HG03139 (cell line): ENCODE data around the gene AFP.
A peak's percentile ranks its signal among the peaks of the same experiment; 100 is the strongest.

ENCODE experiments used
- ATAC-seq: cut with Tn5 transposase; IDR thresholded peaks from one replicate; pipeline ENCODE4 v1.9.1; 2021; ENCODE audit not compliant: unreplicated experiment

The AFP gene

DNA sequence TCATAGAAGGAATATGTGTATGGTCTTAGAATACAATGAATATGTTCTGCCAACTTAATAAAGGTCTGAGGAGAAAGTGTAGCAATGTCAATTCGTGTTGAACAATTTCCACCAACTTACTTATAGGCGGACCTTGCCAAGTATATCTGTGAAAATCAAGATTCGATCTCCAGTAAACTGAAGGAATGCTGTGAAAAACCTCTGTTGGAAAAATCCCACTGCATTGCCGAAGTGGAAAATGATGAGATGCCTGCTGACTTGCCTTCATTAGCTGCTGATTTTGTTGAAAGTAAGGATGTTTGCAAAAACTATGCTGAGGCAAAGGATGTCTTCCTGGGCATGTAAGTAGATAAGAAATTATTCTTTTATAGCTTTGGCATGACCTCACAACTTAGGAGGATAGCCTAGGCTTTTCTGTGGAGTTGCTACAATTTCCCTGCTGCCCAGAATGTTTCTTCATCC lies 22.7 kb upstream of the AFP start:
- ATAC-seq, result no peak

DNA sequence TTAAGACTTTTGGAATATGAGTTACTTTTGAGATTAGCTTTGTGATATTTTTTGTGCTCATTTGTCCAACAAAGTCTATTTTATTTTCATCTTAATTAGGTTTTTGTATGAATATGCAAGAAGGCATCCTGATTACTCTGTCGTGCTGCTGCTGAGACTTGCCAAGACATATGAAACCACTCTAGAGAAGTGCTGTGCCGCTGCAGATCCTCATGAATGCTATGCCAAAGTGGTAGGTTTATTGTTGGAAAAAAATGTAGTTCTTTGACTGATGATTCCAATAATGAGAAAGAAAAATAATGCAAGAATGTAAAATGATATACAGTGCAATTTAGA lies 21.1 kb upstream of the AFP start:
- no peak for ATAC-seq

DNA sequence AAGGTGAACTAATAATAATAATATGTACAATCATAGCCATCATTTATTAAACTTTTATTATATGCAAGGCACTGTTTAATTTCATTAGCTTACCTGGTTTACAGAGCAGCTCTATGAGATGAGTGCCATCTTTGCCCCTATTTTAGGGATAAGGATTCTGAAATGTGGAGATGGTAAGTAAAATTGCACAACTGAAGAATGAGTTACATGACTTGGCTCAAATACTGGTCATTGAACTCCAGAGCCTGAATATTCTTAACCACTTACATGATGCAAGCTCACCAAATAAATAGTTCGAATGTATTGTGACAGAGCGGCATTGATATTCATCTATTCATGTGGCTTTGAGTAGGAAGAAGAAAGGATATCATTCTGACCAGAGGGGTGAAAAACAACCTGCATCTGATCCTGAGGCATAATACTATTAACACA lies 20.2 kb upstream of the AFP start:
- ATAC-seq, result no peak

DNA sequence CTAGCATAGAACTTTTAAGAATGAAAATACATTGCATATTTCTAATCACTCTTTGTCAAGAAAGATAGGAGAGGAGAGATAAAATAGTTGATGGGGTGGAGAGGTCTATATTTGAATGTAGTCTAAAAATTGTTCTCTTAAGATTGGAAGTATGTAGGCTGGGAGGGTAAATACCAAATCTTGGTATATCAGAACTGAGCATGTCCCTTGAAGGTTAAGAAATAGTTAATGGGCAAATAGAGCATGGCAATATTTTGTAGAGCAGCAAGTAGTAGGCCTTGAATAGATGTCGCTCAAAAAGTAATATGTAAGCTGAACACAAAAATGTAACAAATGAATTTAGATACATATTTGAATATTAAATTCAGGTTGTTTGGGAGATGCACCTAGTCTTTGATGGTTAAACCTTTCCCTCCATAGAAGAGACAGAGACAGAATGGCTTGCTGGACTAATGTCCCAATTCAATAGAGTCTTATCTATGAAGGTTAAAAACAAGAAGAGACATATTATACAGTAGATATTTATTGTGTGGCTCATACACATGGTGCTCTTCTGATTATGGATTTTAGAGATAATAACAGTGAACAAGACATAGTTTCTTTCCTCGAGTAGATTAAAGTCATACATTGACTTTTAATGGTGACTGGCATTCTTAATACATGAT lies 19.5 kb upstream of the AFP start:
- ATAC-seq, result no peak

DNA sequence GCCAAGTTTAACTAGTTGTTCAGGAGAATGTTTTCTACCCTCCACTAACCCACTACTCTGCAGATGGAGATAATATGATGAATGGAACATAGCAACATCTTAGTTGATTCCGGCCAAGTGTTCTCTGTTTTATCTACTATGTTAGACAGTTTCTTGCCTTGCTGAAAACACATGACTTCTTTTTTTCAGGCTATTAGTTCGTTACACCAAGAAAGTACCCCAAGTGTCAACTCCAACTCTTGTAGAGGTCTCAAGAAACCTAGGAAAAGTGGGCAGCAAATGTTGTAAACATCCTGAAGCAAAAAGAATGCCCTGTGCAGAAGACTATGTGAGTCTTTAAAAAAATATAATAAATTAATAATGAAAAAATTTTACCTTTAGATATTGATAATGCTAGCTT lies 18.7 kb upstream of the AFP start:
- no peak for ATAC-seq

DNA sequence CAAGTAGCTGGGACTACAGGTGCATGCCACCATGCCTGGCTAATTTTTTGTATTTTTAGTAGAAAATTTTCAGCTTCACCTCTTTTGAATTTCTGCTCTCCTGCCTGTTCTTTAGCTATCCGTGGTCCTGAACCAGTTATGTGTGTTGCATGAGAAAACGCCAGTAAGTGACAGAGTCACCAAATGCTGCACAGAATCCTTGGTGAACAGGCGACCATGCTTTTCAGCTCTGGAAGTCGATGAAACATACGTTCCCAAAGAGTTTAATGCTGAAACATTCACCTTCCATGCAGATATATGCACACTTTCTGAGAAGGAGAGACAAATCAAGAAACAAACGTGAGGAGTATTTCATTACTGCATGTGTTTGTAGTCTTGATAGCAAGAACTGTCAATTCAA lies 18.0 kb upstream of the AFP start:
- no peak for ATAC-seq

DNA sequence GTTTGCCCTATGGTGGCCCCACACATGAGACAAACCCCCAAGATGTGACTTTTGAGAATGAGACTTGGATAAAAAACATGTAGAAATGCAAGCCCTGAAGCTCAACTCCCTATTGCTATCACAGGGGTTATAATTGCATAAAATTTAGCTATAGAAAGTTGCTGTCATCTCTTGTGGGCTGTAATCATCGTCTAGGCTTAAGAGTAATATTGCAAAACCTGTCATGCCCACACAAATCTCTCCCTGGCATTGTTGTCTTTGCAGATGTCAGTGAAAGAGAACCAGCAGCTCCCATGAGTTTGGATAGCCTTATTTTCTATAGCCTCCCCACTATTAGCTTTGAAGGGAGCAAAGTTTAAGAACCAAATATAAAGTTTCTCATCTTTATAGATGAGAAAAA lies 17.3 kb upstream of the AFP start:
- ATAC-seq, result no peak

DNA sequence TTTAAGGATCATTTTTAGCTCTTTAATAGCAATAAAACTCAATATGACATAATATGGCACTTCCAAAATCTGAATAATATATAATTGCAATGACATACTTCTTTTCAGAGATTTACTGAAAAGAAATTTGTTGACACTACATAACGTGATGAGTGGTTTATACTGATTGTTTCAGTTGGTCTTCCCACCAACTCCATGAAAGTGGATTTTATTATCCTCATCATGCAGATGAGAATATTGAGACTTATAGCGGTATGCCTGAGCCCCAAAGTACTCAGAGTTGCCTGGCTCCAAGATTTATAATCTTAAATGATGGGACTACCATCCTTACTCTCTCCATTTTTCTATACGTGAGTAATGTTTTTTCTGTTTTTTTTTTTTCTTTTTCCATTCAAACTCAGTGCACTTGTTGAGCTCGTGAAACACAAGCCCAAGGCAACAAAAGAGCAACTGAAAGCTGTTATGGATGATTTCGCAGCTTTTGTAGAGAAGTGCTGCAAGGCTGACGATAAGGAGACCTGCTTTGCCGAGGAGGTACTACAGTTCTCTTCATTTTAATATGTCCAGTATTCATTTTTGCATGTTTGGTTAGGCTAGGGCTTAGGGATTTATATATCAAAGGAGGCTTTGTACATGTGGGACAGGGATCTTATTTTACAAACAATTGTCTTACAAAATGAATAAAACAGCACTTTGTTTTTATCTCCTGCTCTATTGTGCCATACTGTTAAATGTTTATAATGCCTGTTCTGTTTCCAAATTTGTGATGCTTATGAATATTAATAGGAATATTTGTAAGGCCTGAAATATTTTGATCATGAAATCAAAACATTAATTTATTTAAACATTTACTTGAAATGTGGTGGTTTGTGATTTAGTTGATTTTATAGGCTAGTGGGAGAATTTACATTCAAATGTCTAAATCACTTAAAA lies 16.6 kb upstream of the AFP start:
- ATAC-seq, result no peak

DNA sequence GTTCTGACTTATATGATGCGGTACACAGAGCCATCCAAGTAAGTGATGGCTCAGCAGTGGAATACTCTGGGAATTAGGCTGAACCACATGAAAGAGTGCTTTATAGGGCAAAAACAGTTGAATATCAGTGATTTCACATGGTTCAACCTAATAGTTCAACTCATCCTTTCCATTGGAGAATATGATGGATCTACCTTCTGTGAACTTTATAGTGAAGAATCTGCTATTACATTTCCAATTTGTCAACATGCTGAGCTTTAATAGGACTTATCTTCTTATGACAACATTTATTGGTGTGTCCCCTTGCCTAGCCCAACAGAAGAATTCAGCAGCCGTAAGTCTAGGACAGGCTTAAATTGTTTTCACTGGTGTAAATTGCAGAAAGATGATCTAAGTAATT lies 15.4 kb upstream of the AFP start:
- ATAC-seq, result no peak

DNA sequence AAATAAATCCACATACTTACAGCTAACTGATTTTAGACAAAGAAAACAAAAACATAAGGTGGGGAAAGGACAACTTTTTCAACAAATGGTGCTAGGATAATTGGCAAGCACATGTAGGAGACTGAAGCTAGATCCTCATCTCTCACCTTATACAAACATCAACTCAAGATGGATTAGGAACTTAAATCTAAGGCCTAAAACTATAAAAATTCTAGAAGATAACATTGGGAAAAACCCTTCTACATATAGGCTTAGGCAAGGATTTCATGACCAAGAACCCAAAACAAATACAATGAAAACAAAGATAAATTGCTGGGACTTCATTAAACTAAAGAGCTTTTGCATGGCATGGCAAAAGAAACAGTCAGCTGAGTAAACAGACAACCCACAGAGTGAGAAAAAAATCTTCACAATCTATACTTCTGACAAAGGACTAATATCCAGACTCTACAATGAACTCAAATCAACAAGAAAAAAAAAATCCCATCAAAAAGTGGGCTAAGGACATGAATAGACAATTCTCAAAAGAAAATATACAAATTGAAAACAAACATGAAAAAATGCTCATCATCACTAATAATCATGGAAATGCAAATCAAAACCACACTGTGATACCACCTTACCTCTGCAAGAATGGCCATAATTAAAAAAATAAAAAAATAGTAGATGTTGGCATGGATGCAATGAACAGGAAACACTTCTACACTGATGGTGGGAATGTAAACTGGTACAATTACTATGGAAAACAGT lies 14.1 kb upstream of the AFP start:
- ATAC-seq, result no peak

DNA sequence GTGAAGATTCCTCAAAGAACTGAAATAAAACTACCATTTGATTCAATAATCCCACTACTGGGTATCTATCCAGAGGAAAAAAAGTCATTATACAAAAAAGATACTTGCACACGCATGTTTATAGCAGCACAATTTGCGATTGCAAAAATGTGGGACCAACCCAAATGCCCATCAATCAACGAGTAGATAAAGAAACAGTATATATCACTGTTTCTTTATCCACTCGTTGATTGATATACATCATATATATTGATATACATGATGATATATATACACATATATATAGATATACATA lies 13.6 kb upstream of the AFP start:
- ATAC-seq, result no peak

DNA sequence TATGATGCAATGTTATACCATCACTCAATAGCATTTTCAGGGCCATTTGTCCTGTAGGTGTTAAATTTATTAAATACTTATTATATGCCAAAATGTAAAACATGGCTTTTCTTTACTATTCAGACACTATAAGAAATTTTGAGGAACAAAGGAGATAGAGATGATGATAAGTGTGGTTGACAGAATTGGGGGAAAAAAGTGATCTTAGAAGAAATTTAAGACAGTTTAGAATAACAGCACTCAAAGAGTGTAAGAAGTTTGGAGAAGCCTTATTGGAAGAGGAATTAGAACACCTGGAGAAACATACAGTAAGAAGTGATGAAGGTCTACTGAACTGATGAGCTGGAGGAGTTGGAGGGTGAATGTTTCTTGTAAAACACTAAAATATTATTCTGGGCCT lies 12.8 kb upstream of the AFP start:
- no peak for ATAC-seq

DNA sequence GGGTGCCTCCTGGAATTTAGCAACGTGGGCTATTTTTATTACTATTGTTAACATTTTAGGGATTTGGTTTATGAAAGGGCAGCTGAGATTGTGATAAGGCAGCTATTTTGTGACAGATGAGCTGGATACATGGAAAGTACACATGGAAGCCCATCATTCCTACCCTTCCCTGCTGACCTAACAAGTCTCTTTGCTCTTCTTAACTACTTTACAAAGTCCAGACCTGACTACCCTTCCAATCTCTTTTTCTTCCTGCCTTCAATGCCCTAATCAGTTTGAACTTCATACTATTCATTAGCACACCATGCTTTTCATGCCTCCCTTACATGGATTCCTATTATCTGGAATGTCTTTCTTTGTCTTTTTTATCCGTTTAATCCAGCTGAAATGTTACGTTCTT lies 9.4 kb upstream of the AFP start:
- ATAC-seq, result no peak

DNA sequence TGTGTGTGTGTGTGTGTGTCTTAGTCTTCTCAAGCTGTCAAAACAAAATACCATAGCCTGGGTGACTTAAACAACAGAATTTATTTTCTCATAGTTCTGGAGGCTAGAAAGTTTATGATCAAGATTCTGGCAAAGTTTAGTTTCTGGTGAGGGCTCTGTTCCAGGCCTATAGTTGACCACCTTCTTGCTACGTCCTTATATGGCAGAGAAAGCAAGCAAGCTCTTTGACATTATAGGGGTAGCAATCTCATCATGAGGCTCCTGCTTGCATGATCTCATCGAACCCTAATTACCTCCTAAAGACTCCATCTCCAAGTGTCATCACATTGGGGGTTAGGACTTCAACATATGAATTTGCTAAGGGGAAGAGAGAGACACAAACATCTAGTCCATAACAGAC lies 6.9 kb upstream of the AFP start:
- ATAC-seq, result no peak

DNA sequence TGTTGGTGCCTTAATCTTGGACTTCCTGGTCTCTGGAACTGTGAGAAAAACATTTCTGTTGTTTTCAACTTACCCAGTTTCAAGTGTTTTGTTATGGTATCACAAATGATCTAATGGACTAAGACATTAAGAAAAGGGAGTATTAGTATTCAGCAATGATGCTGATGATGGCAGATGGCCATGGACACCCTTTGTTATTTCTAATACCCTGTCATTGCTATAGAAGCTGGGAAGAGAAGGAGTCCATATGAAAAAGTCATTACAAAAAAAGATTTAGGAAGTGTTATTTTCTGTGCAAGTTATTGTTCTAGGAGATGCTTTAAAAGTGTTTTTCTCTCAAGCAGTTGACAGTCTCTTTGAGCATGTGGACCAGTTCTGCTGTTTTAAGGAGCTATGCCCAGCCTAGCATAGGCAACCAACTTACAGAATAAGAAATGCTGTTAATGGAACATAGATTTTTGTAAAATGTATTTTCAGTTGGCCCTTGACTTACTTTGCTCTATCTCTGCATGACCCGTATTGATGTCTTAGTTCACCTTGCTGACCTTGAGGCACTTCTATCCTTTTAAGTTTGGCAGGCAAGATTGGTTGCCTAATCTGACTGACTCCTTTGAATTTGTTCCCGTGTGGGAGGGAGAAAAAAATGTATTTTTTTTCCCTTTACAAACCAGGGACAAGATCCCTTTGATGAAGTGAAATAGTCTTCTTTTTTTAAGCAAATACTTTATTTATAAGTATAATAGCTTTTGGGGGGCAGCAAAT lies 6.0 kb upstream of the AFP start:
- ATAC-seq, result no peak

DNA sequence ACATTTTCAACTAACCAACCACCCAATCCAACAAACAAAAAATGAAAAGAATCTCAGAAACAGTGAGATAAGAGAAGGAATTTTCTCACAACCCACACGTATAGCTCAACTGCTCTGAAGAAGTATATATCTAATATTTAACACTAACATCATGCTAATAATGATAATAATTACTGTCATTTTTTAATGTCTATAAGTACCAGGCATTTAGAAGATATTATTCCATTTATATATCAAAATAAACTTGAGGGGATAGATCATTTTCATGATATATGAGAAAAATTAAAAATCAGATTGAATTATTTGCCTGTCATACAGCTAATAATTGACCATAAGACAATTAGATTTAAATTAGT lies 4.2 kb upstream of the AFP start:
- no peak for ATAC-seq

DNA sequence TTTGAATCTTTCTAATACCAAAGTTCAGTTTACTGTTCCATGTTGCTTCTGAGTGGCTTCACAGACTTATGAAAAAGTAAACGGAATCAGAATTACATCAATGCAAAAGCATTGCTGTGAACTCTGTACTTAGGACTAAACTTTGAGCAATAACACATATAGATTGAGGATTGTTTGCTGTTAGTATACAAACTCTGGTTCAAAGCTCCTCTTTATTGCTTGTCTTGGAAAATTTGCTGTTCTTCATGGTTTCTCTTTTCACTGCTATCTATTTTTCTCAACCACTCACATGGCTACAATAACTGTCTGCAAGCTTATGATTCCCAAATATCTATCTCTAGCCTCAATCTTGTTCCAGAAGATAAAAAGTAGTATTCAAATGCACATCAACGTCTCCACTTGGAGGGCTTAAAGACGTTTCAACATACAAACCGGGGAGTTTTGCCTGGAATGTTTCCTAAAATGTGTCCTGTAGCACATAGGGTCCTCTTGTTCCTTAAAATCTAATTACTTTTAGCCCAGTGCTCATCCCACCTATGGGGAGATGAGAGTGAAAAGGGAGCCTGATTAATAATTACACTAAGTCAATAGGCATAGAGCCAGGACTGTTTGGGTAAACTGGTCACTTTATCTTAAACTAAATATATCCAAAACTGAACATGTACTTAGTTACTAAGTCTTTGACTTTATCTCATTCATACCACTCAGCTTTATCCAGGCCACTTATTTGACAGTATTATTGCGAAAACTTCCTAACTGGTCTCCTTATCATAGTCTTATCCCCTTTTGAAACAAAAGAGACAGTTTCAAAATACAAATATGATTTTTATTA lies 3.6 kb upstream of the AFP start:
- no peak for ATAC-seq

DNA sequence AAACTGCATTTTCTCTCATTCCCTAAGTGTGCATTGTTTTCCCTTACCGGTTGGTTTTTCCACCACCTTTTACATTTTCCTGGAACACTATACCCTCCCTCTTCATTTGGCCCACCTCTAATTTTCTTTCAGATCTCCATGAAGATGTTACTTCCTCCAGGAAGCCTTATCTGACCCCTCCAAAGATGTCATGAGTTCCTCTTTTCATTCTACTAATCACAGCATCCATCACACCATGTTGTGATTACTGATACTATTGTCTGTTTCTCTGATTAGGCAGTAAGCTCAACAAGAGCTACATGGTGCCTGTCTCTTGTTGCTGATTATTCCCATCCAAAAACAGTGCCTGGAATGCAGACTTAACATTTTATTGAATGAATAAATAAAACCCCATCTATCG lies 2.9 kb upstream of the AFP start:
- no peak for ATAC-seq

DNA sequence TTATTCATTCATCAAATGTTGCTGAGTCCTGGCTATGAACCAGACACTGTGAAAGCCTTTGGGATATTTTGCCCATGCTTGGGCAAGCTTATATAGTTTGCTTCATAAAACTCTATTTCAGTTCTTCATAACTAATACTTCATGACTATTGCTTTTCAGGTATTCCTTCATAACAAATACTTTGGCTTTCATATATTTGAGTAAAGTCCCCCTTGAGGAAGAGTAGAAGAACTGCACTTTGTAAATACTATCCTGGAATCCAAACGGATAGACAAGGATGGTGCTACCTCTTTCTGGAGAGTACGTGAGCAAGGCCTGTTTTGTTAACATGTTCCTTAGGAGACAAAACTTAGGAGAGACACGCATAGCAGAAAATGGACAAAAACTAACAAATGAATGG lies 1.7 kb upstream of the AFP start:
- peak; percentile 58 for ATAC-seq

DNA sequence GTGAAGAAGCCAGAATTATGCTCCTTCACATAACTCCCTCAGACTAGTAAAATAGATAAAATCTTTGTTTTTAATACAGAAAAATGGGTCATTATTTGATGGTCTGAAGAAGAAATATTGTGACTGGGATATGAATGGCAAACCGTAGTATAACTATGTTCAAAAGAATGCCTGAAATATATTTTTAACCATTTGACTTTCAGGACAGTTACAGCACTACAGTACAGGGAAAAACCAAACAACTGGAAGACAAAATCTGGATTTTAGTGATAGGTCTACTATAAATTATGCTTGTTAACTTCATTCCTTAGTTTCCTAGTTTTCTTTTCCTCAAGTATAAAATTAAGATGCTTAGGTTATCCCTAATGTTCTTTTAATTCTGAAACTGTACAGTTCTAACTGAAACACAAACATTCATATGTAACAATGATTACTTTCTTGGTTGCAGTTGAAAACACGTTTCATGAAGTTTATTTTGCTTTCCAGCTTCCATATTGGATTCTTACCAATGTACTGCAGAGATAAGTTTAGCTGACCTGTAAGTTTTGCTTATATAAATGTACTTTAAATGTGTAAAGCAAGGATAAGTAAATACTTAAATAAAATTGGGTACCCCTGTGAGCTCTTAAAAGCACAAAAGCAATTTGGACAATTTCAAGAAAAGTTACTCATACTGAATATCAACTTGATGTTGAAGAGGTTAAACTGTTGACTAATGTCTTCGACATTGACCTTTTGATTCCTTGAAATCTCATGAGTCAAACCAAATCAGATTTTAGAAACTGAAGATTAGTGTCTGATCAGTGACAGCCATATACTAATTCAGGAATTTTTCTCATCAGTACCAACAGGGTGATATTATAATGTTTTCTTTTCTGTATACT lies 895 bp downstream of the AFP start:
- ATAC-seq, result no peak
